ENCODE measurements around the gene SSTR5. TPM values are rescaled to one million over a fixed set of nuclear protein-coding genes. Genes with fewer than 3 reads are reported as not detected.

SSTR5 gene
- total RNA-seq, 1 donor from 2014 or later: 0.47 TPM

DNA sequence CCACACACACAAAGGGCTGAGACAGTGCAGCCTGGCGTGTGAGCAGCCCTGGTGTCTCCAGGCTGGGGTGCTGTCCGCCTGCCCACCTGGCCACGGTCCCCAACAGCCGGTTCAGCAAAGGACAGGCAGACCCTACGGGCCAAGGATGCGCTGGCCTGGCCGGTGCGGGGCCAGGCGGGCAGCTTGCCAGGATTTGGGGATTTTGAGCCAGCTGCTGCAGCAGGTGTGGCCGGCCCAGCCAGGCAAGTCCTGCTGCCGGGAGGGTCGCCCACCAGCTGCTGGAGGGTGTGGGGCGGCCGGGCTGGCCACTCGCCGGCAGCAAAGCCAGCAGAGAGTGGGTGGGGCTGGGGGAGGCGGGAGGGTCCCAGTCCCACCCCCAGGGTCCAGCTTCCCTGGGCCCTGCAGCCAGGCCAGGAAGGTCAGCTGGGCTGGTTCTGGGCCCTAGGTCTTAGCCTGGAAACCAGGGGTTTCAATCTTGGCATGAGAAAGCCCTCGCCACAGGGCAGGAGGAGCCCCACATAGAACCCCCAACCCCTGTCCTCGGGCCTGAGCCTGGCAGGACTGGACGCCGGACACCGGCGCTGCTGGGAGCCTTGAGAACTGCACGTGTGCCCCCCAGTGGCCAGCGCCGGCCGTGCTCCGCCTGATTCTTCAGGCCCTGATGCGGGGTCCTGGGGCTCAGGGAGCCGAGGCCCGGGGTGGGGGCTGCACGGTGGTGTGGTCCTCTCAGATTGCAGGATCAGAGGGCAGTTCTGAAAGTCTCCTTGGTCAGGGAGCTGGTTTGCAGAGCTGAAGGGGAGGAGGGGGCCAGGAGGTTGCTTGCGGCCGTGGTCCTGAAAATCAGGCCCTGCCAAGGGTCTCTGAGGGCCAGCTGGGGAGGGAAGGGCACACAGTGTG lies 17.6 kb upstream of the SSTR5 start:
- no peak for DNase-seq (ENCODE audit: low spot score)

DNA sequence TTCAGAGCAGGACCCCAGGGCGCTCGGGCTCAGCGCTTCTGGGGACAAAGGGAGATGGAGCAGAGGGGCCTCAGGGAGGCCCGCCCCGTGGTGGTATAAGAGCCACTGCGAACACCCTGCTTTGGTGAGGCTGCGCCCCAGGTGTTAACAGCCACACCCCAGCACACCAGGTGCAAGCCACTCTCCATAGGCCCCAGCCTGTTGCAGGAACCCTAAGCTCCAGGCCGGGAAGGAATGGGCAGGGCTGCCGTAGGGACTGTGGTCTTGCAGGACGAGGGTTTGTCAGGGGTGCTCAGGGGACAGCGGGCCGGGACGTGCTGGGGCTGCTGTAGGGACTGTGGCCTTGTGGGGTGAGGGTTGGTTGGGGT lies 17.0 kb upstream of the SSTR5 start:
- DNase-seq (ENCODE audit: low spot score): no peak

DNA sequence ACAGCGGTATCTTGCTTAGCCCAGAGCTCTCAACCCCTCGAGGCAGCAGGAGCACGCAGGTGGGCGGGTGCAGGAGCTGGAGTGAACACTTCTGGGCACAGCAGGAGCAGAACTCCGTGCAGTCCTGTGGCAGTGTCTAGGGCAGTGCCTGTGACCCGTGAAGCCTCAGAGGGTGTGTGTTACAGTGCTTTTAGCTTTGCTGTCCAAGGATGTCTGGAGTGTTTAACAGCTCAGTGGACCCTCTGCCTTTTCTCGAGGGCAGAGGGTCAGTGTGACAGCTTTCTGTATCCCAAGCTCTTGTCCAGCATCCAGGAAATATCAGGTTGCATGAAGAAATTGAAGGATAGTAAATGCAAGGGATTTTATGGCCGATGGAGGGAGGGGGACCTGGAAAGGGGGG lies 16.4 kb upstream of the SSTR5 start:
- no peak for DNase-seq (ENCODE audit: low spot score)

DNA sequence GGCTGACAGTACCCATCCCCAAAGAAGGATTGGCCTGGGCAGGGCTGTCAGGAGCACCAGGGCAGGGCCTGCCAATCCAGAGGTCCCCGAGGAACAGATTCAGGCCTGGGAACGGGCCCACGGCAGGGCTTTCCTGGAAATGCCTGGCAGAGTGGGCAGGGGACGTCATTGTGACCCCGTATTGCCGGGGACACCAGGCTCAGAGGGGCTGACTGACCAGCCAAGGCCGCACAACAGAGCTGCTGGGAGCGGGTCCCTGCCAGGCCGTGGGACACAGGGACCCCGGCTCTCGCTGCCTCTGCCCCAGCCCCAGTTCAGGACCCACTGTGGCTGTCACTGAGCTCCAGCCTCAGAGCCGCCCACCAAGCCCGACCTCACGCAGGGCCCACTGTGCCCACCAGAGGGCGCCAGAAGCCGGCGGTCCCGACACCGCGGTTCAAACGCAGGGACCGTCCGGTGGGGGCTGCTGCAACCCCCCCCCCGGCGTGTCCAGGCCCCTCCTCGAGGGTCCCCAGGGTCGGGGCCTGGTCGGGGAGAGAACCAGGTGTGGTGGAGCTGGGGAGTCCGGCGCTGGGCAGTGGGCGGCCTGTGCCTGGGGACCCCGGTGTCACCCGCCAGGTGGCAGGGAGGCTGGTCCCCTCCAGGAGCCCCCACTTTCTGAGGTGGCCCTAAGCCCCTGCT lies 15.2 kb upstream of the SSTR5 start:
- no peak for DNase-seq (ENCODE audit: low spot score)

DNA sequence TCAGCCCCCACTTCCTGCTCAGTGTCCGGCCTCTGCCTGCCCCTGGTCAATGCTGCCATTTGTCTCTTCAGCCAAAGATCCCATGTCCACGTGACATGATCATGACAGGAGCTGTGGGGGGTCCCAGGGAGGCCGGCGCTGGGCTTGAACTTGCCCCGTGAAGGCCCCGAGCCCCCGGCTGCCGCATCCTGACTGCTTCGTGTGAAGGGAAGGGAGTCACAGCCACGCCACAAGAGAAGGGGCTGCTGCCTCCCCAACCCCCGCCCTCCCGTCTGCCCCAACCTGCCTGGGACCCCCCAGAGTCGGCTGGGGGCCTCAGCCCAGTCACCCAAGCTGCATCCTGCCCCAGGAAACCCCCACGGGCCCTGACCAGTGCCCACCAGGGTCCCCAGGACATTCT lies 14.3 kb upstream of the SSTR5 start:
- DNase-seq (ENCODE audit: low spot score): no peak

DNA sequence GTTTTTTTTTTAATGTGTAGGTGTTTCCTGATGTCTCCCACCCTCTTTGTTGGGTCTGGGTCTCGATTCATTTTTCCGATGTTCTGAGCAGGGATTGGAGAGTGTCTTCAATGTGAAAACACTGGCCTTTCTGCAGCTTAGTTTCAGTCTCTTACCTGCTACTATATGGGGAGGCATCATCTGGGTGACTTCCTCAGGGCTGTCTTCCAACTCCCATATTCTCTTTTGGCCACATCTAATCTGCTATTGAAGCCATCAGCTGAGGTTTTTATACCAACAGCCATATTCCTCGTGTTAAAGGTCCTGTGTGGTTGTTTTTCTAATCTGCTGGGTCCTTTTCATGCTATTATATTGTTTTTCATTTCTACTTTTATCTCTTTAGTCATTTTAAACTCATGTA lies 13.2 kb upstream of the SSTR5 start:
- DNase-seq (ENCODE audit: low spot score): no peak

DNA sequence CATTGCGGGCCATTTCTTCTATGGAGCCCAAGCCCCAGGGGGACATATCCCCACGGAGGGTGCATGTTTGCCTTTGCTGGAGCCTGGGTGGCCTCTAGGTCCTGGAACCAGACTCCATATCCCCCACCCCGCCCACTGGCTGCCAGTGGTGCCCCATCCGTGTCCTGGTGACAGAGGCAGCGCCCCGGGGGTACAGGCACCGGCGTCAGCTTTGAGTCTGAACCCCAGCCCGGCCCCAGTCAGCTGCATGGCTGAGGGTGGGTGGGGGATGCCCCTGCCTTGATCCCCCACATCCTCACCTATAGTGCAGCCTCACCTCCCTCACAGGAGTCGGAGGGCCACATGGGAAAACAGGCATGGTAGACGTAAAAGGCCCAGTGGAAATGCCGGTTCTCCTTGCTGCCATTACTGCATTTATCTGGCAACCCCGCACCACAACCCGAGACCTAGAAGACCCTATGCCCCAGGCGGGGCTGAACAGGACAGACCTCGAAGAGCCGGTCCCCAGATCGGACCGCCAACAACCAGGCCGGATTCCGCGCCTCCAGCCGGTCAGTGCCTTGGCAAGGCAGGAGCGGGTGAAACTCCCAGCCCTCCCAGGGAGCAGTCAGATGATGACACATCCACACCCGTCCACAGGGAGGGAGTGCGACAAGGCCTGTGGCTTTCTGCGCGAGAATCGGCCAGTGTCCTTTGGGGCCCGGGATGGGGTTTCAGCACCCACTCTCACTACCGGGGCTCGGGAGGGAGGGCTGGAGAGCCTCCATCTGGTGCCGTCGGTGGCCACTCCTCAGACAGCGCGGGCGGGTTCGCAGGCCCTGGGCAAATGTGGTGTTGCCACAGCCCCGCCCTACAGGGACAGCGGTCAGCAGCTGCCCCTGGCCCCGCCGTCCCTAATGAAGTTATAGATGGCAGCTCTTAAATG lies 11.9 kb upstream of the SSTR5 start:
- no peak for DNase-seq (ENCODE audit: low spot score)

DNA sequence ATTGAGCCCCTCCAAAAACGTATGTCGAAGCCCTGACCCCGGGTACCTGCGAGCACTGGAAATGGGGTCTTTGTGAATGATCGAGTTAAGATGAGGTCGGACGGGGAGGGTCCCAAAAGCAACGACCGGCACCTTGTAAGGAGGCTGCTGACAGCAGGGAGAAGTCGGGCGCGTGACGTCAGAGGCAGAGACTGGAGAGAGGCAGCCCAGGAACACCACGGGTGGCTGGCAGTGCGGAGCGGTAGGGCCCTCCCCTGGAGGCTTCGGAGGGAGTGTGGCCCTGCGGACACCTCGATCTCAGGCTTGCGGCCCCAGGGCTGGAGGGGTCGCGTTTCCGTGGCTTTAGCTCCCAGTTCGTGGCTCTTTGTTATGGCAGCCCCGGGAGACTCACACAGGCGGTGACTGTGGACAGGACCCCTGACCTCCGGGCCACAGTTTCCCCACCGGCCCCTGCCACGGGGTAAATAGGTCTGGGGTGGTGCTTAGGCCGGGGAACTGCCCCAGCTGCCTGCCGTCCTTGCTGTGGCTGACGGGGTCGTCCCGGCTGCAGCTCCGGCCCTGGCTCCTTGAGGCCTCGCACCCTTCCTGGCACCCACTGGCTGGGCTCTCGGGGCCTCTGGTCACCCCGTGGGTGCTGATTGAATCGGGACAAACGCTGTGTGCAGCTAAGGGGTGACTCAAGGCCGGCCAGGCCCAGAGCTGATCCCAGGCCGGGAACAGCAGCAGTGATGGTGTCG lies 10.6 kb upstream of the SSTR5 start:
- no peak for DNase-seq (ENCODE audit: low spot score)

DNA sequence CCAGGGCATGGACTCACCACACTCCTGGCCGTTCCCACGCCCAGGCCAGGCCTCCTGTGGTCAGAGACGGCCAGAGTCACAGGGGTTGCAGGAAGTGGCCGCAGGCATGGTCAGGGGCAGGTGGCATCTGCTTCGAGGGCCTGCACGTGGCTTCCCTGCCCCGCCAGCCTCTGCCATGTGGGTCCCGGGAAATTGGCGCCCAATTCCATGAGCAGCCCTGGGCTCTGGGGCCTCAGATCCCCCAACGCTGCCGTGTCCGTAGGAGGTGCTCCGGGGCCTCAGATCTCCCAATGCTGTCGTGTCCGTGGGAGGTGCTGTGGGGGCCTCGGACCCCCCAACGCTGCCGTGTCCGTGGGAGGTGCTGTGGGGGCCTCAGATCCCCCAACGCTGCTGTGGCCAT lies 9.7 kb upstream of the SSTR5 start:
- DNase-seq (ENCODE audit: low spot score): no peak

DNA sequence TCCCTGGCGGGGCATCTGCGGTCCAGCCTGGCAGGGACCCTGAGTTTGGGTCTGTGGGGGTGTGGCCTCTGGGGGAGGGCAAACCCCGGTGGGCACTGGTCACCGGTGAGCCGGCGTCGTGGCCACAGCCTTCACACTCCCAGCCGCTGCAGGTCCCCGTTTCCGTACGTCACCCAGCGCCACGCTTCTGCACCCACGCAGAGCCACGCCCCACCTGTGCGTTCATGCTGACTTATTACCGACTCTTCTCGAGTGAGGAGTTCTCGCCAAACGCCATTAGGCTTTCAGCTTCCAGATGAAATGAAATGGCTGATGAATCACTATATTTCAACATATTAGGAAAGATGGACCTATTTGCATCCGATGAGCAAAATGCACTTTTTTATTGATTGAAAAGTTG lies 8.8 kb upstream of the SSTR5 start:
- DNase-seq (ENCODE audit: low spot score): no peak

DNA sequence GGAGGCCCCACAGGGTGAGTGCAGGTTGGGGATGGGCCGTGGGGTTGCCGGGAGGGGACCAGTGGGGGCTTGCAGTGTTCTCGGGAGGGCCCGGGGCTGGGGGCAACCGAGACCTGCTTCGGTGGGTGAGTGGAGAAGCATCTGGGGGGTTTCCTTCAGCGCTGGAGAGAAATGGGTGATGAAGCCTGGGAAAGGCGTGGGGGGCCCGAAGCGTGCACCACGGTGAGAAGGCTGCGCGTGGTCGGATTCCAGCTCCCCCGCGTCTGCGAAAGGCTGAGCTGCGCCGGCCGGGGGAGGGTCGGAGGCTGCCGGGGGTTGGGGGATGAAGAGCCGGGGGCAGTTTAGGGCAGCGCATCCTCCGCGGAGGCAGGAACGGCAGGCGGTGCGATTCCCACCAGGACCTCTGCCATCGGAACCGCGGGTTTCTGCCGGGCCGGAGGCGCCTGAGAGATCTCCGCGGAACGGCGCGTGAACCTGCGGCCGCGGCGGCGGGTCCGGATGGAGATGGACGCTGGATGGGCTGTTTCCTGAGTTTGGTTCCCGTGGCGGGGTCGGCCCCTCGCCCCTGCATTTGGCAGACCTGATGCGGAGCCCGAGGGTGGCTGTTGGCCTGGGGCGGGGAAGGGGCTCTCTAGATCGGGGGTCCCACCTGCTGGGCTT lies 6.9 kb upstream of the SSTR5 start:
- no peak for DNase-seq (ENCODE audit: low spot score)

DNA sequence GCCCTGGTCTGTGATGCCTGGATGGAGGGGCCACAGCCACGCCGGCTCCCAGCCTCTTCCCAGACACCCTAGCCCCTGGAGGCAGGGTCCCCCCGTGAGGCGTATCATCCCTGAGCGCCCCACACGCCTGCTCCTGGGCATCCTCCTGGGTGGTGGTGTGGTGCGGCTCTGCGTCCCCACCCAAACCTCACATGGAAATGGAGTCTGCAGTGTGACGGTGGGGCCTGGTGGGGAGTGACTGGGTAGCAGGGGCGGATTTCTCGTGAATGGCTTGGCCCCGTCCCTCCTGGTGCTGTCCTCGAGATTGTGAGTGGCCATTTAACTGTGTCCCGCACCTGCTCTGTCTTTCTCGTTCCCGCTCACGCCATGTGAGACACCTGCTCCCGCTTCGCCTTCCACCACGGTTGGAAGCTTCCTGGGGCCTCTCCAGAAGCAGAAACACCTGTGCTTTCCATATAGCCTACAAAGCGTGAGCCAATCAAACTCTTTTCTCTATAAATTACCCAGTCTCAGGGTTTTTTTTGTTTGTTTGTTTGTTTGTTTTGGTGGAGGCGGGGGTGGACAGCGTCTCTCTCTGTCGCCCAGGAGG lies 5.9 kb upstream of the SSTR5 start:
- no peak for DNase-seq (ENCODE audit: low spot score)

DNA sequence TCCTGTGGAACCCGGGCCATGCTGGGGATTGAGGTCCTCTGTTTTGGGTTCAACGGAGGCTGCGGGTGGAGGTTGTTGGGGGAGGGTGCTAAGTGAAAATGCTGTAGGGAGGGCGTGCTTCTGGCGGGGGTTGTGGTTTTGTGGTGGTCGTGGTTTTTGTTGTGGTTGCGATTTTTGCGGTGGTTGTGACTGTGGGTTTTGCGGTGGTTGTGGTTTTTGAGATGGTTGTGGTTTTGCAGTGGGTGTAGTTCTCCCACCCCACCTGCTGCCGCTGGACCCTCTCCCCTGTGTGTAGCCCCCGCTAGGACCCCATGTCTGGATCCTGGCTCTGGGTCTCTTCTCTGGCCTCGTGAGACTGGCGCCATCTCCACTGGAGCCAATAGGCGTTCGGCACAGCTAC lies 4.9 kb upstream of the SSTR5 start:
- no peak for DNase-seq (ENCODE audit: low spot score)

DNA sequence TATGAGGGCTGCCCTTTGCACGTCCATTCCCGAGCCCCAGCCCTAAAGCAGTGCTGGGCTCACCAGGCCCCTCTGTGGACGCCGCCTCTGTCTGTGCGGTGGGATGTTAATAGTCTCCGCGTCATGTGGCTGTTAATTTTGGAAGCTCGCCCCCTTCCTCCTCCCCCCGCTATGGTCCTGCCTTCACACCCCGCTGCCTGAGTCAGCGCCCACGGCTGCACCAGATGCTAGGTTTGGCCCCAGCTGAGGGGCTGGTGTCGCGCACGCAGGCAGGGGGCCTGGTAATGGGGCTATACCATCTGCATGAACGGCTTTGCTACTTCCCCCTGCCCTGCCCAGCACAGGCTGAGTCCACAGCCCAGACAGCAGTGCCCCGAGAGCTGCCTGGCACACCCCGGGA lies 4.1 kb upstream of the SSTR5 start:
- DNase-seq (ENCODE audit: low spot score): no peak

DNA sequence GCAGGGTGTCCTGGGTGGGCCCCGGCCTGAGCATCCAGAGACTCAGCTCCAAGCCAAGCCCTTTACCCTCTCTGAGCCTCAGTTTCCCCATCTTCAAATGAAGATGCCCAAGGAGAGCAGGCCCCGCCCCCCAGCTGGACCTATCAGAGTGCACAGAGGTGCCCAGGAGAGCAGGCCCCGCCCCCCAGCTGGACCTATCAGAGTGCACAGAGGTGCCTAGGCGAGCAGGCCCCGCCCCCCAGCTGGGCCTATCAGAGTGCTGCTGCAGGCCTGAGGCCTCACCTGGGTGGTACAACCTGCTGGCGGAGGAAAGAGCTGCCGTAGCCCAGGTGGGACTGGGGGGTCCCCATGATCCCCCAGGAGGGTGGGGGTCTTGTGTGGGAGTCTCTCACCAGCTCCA lies 3.4 kb upstream of the SSTR5 start:
- DNase-seq (ENCODE audit: low spot score): no peak

DNA sequence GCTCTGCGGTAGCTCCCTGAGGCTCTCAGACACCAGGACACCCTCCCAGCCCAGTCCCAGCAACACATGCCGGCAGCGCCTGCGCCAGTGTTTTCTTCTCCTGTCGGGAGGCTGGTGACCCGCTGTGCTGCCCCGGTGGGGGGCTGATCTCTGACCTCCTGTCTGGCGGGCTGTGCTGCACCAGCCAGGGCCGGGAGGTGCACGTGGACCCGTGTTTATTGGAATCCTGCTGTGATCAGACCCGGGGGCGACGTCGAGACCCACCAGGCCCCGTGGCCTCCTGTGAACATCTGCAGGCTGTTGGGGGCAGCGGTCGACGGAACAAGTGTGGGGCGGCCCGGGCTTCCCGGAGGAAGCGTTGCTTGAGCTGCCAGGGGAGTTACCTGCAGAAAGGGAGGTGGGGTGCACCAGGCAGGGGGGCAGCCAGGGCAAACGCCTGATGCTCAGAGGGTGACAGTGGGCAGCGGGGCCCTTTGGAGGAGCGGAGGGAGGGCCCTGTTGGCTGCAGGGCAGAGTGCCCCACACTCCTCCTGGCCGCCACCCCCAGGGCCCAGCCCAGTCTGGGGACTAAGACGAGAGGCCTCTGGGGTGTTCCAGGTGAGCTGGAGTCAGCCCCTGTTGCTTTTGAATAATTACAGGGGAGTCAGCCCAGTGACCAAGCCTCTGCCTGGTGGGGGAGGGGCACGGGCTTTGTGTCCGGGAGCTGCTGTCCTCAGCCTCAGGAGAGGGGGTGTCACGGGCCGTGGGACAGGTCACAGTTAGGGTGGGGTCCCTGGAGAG lies 2.3 kb upstream of the SSTR5 start:
- no peak for DNase-seq (ENCODE audit: low spot score)

DNA sequence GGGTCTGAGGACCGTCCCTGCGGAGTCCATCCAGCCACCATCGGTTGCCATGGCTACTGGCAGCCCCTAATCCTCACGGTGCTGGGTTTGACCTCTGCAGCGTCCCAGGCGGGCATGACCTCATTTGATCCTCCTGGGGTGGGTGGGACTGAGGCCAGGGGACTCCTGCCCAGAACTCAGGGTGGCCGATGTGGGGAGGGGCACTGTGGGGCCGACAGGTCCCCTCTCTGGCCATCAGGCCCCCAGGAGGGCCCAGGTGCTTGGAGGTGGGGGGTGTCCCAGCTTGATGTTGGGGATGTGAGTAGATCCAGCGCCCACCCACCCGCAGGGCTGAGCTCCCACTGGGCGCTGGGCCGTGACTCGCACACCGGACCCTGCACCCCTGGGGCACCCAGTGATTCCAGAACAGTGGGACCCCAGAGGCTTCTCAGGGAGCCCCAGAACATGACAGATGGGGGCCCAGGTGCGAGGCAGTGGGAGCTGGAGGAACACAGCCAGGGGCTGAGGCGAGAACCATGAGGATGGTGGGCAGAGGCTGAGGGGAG lies 1.6 kb upstream of the SSTR5 start:
- no peak for DNase-seq (ENCODE audit: low spot score)

DNA sequence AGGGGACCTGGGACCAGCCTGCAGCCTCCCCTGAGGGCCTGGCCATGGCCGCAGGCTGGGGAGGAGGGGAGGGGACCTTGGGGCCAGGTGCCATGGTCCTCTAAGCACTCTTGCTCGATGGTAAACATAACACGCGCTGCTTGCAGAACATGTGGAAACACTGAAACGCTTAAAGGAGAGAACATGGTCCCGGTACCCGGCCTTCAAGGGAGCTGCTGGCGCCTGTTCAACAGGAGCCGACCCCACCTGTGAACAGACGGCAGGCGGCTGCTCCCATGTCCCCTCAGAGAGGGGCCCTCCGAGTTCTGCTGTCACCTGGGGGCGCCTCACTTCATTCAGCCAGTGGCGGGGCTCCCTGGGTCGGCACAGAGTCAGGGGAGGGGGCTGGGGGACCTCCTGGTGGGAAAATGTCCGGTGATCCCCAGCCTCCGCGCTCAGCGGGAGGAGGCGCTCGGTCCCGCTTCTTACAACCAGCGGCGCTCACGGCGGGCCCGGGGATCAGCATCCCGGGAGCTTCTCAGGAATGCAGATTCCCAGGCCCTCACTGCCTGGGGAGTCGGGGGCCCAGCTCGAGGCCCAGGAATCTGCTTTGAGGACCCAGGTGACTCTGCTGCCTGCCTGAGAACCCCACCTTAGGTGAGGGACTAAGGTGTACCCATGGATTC lies 854 bp upstream of the SSTR5 start:
- DNase-seq (ENCODE audit: low spot score): no peak

DNA sequence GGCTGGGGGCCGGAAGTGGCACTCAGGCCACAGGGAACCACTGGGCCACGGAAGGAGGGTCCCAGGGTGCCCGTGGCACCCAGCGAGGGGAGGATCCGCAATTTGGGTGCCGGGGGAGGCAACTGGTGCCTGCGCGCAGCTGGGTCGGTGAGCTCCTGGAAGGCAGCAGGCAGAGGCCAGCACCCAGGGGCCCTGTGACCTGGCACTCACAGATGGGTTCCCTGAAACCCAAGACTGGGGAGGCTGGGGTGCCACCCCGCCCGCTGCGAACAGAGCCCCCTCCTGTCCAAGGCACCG lies 663 bp downstream of the SSTR5 start:
- DNase-seq (ENCODE audit: low spot score): no peak
